HUDEP-2 (cell line): Measurements from ENCODE around the gene GJB4.

ENCODE experiments used
- DNase-seq, 76 experiments: peaks; one replicate each; lab custom pipeline; 2025; ENCODE audit not compliant: unreplicated experiment in 76 of 76; lab: John Stamatoyannopoulos, UW

The GJB4 gene

GRCh38 chr1:34777519-34778321 lies 18.2 kb downstream of the GJB4 start:
- no peak for DNase-seq

- no peak for DNase-seq
Observed at GRCh38 chr1:34778381-34778780, 18.8 kb downstream of the GJB4 start.

- no peak for DNase-seq
Observed at GRCh38 chr1:34779005-34779404, 19.5 kb downstream of the GJB4 start.

- no peak for DNase-seq
Observed at GRCh38 chr1:34779526-34779925, 20.0 kb downstream of the GJB4 start.

- no peak for DNase-seq
Observed at GRCh38 chr1:34779962-34780361, 20.4 kb downstream of the GJB4 start.

GRCh38 chr1:34780528-34780927 lies 21.0 kb downstream of the GJB4 start:
- no peak for DNase-seq

- no peak for DNase-seq
Observed at GRCh38 chr1:34781071-34781843, 21.7 kb downstream of the GJB4 start, which contains the start of gene GJB3. TSS of gene GJB3 (plus strand) at chr1:34781214. CDS start at chr1:34784763, 3,549 bp downstream.

- DNase-seq: no peak
Observed at GRCh38 chr1:34781844-34782391, 22.4 kb downstream of the GJB4 start.

GRCh38 chr1:34784751-34785221 lies 25.2 kb downstream of the GJB4 start:
- DNase-seq: no peak

GRCh38 chr1:34785231-34785874 lies 25.8 kb downstream of the GJB4 start:
- DNase-seq: no peak

- DNase-seq: no peak
Observed at GRCh38 chr1:34785875-34786470, 26.4 kb downstream of the GJB4 start.

GRCh38 chr1:34786521-34787325 lies 27.2 kb downstream of the GJB4 start:
- DNase-seq: peak in 47 of 76 experiments; percentile 3 to 70 (median 28)

- peak in 12 of 76 experiments; percentile 2 to 29 (median 10) for DNase-seq
Observed at GRCh38 chr1:34787461-34788420, 28.2 kb downstream of the GJB4 start.

GRCh38 chr1:34790985-34791384 lies 31.4 kb downstream of the GJB4 start:
- DNase-seq: no peak

- DNase-seq: no peak
Observed at GRCh38 chr1:34792424-34792823, 32.9 kb downstream of the GJB4 start.

GRCh38 chr1:34792868-34793727 lies 33.6 kb downstream of the GJB4 start, which contains the start of gene GJA4:
TSS of gene GJA4 (plus strand) at chr1:34792999. CDS start at chr1:34794214, 1,215 bp downstream.
- no peak for DNase-seq

GRCh38 chr1:34794001-34794789 lies 34.7 kb downstream of the GJB4 start:
- DNase-seq: no peak
